ENCODE results near the gene PRDM10. TPM values are rescaled to one million over a fixed set of nuclear protein-coding genes. Genes with fewer than 3 reads are reported as not detected.

The PRDM10 gene
- total RNA-seq, 1 donor: 8.6 TPM

DNA sequence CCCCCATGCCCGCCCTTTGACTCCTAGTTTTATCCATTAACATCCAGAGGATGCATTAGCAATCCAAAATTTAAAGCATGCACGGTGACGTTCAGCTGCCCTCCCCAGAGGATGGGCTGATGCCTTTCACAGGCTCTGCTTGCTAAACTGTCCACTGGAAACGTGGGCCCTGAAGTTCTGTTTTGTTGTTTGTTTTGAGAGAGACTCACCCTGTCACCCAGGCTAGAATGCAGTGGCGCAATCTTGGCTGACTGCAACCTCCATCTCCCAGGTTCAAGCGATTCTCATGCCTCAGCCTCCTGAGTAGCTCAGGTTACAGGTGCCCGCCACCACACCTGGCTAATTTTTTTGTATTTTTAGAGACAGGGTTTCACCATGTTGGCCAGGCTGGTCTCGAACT is 146.6 kb downstream of the PRDM10 start:
- no peak overlapping the region for H3K4me3 ChIP-seq (ENCODE audit: low read depth, low read length)
- TF ChIP-seq, protein P1, sequence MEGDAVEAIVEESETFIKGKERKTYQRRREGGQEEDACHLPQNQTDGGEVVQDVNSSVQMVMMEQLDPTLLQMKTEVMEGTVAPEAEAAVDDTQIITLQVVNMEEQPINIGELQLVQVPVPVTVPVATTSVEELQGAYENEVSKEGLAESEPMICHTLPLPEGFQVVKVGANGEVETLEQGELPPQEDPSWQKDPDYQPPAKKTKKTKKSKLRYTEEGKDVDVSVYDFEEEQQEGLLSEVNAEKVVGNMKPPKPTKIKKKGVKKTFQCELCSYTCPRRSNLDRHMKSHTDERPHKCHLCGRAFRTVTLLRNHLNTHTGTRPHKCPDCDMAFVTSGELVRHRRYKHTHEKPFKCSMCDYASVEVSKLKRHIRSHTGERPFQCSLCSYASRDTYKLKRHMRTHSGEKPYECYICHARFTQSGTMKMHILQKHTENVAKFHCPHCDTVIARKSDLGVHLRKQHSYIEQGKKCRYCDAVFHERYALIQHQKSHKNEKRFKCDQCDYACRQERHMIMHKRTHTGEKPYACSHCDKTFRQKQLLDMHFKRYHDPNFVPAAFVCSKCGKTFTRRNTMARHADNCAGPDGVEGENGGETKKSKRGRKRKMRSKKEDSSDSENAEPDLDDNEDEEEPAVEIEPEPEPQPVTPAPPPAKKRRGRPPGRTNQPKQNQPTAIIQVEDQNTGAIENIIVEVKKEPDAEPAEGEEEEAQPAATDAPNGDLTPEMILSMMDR (IDR thresholded peaks at IDR 0.05; ENCODE audit: insufficient read depth, low read depth, low read length): no peak
- DNase-seq (ENCODE audit: low read depth): no peak

DNA sequence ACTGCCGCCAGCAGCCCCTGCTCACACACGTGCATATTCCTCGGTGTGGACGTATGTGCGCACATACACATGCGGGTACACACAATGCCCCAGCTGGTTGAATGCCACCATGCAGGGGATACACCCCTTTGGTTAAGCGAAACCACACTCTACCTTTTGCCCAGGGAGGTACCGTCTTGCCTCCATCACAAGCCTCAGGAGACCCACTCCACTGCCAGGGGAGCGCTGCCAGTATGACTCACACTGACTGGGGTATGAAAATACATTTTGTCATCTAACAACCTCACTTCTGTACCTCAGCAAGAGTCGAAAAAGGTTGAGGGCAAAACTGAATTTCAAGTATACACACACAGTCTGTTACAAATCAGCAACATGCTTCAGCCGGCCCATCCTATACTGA is 147.5 kb downstream of the PRDM10 start:
- DNase-seq (ENCODE audit: low read depth): no peak
- TF ChIP-seq, protein P1 (IDR thresholded peaks at IDR 0.05; ENCODE audit: insufficient read depth, low read depth, low read length): no peak
- H3K4me3 ChIP-seq (ENCODE audit: low read depth, low read length): no peak overlapping the region

DNA sequence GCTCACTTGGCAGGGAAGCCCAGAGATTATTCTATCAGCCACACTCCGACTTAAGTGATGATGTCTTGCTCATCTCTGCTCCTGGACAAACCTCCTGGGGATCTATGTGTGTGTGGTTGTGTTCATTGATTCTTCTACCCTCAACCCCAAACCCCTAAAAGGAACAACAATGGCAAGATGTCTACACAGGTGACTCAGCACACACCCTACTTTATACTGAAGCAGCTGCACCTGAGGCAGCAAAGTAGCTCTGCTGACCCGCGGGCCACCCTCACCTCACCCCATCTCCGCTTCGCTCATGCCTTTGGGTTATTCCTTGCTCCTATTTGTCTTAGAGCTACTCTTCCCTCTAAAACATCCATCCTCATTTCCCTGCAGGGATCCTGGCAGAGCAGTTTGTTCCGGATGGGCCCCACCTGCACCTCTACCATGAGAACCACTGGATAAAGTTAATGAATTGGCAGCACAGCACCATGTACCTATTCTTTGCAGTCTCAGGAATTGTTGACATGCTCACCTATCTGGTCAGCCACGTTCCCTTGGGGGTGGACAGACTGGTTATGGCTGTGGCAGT is 148.3 kb downstream of the PRDM10 start:
- TF ChIP-seq, protein P1 (IDR thresholded peaks at IDR 0.05; ENCODE audit: insufficient read depth, low read depth, low read length): no peak
- DNase-seq (ENCODE audit: low read depth): no peak
- no peak overlapping the region for H3K4me3 ChIP-seq (ENCODE audit: low read depth, low read length)

- no peak overlapping the region for H3K4me3 ChIP-seq (ENCODE audit: low read depth, low read length)
- TF ChIP-seq, protein P1 (IDR thresholded peaks at IDR 0.05; ENCODE audit: insufficient read depth, low read depth, low read length): no peak
- DNase-seq (ENCODE audit: low read depth): peak; percentile 84
Measured at GRCh38 chr11:129853518-129854231, 149.0 kb downstream of the PRDM10 start.

GRCh38 chr11:129852125-129852740 is 150.4 kb downstream of the PRDM10 start:
- no peak overlapping the region for H3K4me3 ChIP-seq (ENCODE audit: low read depth, low read length)
- peak; percentile 87 for DNase-seq (ENCODE audit: low read depth)
- TF ChIP-seq, protein P1 (IDR thresholded peaks at IDR 0.05; ENCODE audit: insufficient read depth, low read depth, low read length): no peak

Other genes starting within 250 kb of the PRDM10 start
- not detected in 2 replicates for gene TMEM45B, start 187.0 kb downstream of the PRDM10 start, total RNA-seq
- 17.4 and 22.5 TPM in 2 replicates for gene NFRKB, start 107.3 kb downstream of the PRDM10 start, total RNA-seq
- 180 and 278 TPM in 2 replicates for gene APLP2, start 67.1 kb upstream of the PRDM10 start, total RNA-seq
- under 0.01 TPM in 1 of 2 replicates, not detected in the other for gene ST14, start 156.9 kb upstream of the PRDM10 start, total RNA-seq

Measured in fibroblast of villous mesenchyme (primary cell).